Heart right ventricle (tissue), 16 donors: ENCODE data around the gene NUDT1. TPM values are rescaled to one million over a fixed set of nuclear protein-coding genes. Genes with fewer than 3 reads are reported as not detected.

Source experiments
- ATAC-seq, 8 donors: fragments of 200-7000 bp; cut with Tn5 transposase; one replicate each; pipeline ENCODE4 v1.9.1; 2020; ENCODE audit warnings: mild to moderate bottlenecking in 8 of 8, moderate library complexity in 8 of 8, moderate number of reproducible peaks in 1 of 8
- DNase-seq, 2 donors: peaks; one replicate each; pipeline ENCODE4 v3.0.0-alpha.2; 2020
- H3K27ac ChIP-seq, 10 donors: fragments of 200-600 bp; sonication (generic) in 2 of 10; one replicate each; pipeline versions ENCODE4 v1.5.0 to v1.8.0; 2020 to 2022; ENCODE audit warnings: mild to moderate bottlenecking in 3 of 10
- H3K27me3 ChIP-seq, 7 donors: fragments of 200-600 bp; one replicate each; pipeline ENCODE4 v1.8.0; 2021 to 2022; ENCODE audit warnings: mild to moderate bottlenecking in 2 of 7
- H3K36me3 ChIP-seq, 9 donors: fragments of 200-600 bp; sonication (generic) in 1 of 9; one replicate each; pipeline versions ENCODE4 v1.5.0 to v1.8.0; 2020 to 2022; ENCODE audit warnings: mild to moderate bottlenecking in 2 of 9
- H3K4me1 ChIP-seq, 9 donors: fragments of 200-600 bp; sonication (generic) in 1 of 9; one replicate each; pipeline versions ENCODE4 v1.5.0 to v1.8.0; 2020 to 2022; ENCODE audit warnings: mild to moderate bottlenecking in 4 of 9
- H3K4me3 ChIP-seq, 10 donors: fragments of 200-600 bp; sonication (generic) in 2 of 10; one replicate each; pipeline versions ENCODE4 v1.5.0 to v1.8.0; 2020 to 2022; ENCODE audit warnings: mild to moderate bottlenecking in 7 of 10, moderate library complexity in 2 of 10
- H3K9me3 ChIP-seq, 11 donors: fragments of 200-600 bp in 10 of 11; sonication (generic) in 2 of 11; one replicate each; pipeline versions ENCODE4 v1.5.0 to v1.8.0; 2013 to 2022; ENCODE audit warnings: mild to moderate bottlenecking in 2 of 11, control low read depth in 1 of 11, moderate library complexity in 1 of 11
- WGBS, 2 donors: extraction: QIAGEN DNeasy Blood & Tissue Kit; methylation state at CpG; one replicate each; pipeline ENCODE4 v1.1.7; 2013; ENCODE audit warnings: inconsistent platforms in 1 of 2; 5-methylcytosine and 5-hydroxymethylcytosine counted together
- intact Hi-C, 10 donors: fragments of 100-400 bp; cut with DNase I; formaldehyde crosslinking; loops; one replicate each; pipeline versions ENCODE4 v1.11.1 to v1.14.2; 2022
- polyA plus RNA-seq, 2 donors: library from polyadenylated mRNA; stranded (reverse); fragments of 200-250 nt; gene quantifications; one replicate each; pipeline ENCODE4 v1.2.3, GENCODE V29; 2013
- total RNA-seq, 10 donors: library from RNA; stranded (reverse); fragmentation: NEBNext Ultra II Directional in 3 of 10; extraction: Animal tissue kit (Norgen Biotek cat#: 25700) in 3 of 10; gene quantifications; one replicate each; pipeline versions ENCODE4 v1.2.1 to v1.2.4, GENCODE V29; 2021 to 2023
- TF ChIP-seq, protein P1 (sequence below), 9 donors: fragments of 200-600 bp; sonication (generic) in 2 of 9; IDR thresholded peaks; one replicate each; pipeline versions ENCODE4 v1.5.0 to v1.8.0; 2021 to 2022; ENCODE audit warnings: antibody characterized with exemption in 9 of 9, mild to moderate bottlenecking in 5 of 9, moderate library complexity in 1 of 9
- donor health status: Arrhythmogenic right ventricular cardiomyopathy.
- donor health status: ischemic (EF 13 %, LVEDD 7.1; RV severe dilation, severe dysfunction).
- donor health status: healthy with polysubstance abuse.
- donor health status: DM: no; HTN: yes; CAD: no.
- donor health status: DM: no; HTN: no; CAD: no.
- donor health status: ischemic (EF 25% LVEDD 6.9; RV normal size, moderate dysfunction).
- donor health status: ischemic (EF 25% LVEDD 5.7; RV mildly dilated, moderate dysfunction).
- donor health status: healthy.
- donor health status: DM: yes; HTN: yes; CAD: no.
- donor health status: Ischemic cardiomyopathy.
- donor health status: ischemic (EF 35%, LVEDD 5.7; RV mildly dilated, moderate dysfunction).
- donor health status: nonischemic (EF 11% LVEDD 7.7; RV severe dilation, severe dysfunction).
- donor health status: DM: yes; HTN: yes; CAD: no.
- donor health status: PGD.
- donor health status: ischemic (EF 29% LVEDD 5.4; RV normal size, mild dysfunction).
- donor health status: nonischemic (EF 23%, LVEDD 6.1; RV moderate dilation, normal function).

The NUDT1 gene
- total and polyA plus RNA-seq, 12 donors: 7.7 to 35.8 (median 12.8) TPM

DNA sequence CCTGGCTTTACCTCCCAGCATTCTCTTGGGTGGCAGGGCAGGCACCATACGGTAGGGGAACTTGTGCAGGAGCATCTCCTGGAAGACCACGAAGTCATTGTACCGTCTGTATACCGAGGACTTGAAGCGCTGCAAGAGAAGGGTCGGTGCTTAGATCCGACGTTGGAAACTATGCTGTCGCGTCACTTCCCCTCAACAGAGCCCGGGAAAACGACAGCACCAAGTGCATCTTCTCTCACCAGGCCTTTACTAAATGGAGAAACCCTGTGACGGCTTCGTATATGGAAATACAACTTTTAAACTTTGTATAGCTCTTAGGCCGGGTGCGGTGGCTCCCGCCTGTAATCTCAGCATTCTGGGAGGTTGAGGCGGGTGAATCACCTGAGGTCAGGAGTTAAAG lies 33.1 kb downstream of the NUDT1 start:
- DNase-seq (no peak), ATAC-seq (no peak)
- intact Hi-C loops: no loop called here
- H3K4me1 ChIP-seq: peaks cover 0 to 20% (median 0%) of the 10 kb centered on the region in 9 donors
- H3K36me3 ChIP-seq: peaks cover 0 to 57% (median 8%) of the 10 kb centered on the region in 9 donors
- TF ChIP-seq, protein P1, sequence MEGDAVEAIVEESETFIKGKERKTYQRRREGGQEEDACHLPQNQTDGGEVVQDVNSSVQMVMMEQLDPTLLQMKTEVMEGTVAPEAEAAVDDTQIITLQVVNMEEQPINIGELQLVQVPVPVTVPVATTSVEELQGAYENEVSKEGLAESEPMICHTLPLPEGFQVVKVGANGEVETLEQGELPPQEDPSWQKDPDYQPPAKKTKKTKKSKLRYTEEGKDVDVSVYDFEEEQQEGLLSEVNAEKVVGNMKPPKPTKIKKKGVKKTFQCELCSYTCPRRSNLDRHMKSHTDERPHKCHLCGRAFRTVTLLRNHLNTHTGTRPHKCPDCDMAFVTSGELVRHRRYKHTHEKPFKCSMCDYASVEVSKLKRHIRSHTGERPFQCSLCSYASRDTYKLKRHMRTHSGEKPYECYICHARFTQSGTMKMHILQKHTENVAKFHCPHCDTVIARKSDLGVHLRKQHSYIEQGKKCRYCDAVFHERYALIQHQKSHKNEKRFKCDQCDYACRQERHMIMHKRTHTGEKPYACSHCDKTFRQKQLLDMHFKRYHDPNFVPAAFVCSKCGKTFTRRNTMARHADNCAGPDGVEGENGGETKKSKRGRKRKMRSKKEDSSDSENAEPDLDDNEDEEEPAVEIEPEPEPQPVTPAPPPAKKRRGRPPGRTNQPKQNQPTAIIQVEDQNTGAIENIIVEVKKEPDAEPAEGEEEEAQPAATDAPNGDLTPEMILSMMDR (IDR thresholded peaks at IDR 0.05): no peak
- no peaks in the 10 kb centered on the region for H3K9me3 ChIP-seq
- 90 to 92% methylated on average over 18 of the region's 18 CpGs for WGBS, 2 donors
- H3K4me3 ChIP-seq: no peak overlapping the region
- no peak overlapping the region for H3K27ac ChIP-seq
- H3K27me3 ChIP-seq: no peaks in the 10 kb centered on the region

DNA sequence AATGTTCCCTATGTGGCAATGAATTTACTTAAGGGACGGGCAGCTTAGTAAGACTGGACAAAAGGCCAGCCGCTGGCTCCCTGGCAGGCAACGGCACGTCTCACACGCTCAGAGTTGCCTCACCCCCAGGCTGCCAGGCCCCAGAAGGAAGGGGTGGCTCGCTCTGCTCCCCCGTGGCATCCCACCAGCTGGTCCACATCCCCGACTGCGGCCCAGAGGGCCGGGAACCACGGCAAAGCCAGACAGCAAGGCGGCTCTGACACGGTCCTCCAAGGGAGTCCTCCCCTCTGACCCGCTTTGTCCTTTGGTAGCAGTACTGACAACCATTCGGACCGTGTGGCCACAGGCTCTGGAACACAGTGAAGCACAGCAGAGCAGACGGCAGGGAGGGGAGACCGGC lies 34.1 kb downstream of the NUDT1 start:
- H3K9me3 ChIP-seq: no peaks in the 10 kb centered on the region
- H3K4me3 ChIP-seq: no peak overlapping the region
- TF ChIP-seq, protein P1 (IDR thresholded peaks at IDR 0.05): no peak
- 88 to 96% methylated on average over 18 of the region's 18 CpGs for WGBS, 2 donors
- no peaks in the 10 kb centered on the region for H3K27me3 ChIP-seq
- ATAC-seq: no peak
- H3K36me3 ChIP-seq: peaks cover 0 to 48% (median 6%) of the 10 kb centered on the region in 9 donors
- H3K4me1 ChIP-seq: peaks cover 0 to 10% (median 0%) of the 10 kb centered on the region in 9 donors
- intact Hi-C loops: no loop called here
- DNase-seq: no peak
- no peak overlapping the region for H3K27ac ChIP-seq

DNA sequence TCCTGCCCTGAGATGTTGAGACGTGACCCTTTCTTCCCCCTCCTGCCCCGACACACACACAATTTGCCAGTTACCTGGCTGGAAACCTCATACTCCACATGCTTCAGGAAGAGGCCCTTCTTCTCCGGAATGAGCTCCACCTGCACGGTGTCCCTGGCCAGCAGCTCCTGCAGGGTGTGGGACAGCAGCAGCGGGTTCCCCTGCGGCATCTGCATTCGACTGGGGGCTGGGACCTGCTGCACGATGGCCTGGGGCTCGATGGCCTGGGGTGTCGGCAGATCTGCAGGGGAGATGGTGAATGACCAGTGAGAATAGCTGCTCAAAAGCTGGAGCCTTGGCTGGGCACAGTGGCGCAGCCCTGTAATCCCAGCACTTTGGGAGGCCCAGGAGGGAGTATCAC lies 36.0 kb downstream of the NUDT1 start:
- no peak for ATAC-seq
- peaks cover 0 to 36% (median 6%) of the 10 kb centered on the region in 9 donors for H3K36me3 ChIP-seq
- no peak for DNase-seq
- TF ChIP-seq, protein P1 (IDR thresholded peaks at IDR 0.05): no peak
- intact Hi-C loops: no loop called here
- peaks cover 0 to 13% (median 3%) of the 10 kb centered on the region in 9 donors for H3K4me1 ChIP-seq
- H3K9me3 ChIP-seq: no peaks in the 10 kb centered on the region
- H3K4me3 ChIP-seq: no peak overlapping the region
- 92 to 93% methylated on average over 11 of the region's 11 CpGs for WGBS, 2 donors
- H3K27me3 ChIP-seq: no peaks in the 10 kb centered on the region
- H3K27ac ChIP-seq: no peak overlapping the region

DNA sequence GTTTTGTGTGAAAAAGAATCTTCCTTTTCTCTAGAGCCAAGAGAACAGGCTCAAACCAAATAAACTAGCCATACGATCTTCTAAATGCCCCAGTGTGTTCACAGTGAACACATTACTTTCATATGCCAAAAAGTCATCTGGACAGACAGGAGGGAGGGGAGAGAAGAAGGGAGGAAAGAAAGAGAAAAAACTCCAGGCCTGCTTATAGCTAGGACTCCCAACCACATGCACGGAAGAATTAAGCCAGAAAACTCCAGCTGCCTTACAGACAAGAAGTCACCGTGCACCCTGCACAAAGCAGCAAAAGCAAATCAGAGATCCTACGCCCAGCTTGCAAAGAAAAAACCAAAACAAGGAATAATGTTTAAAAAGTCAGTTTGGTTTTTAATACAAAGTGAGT lies 37.9 kb downstream of the NUDT1 start:
- Histone ChIP-seq H3K36me3 (peaks cover 0 to 19% (median under 1%) of the 10 kb centered on the region in 9 donors), H3K27ac (no peak overlapping the region), H3K27me3 (no peaks in the 10 kb centered on the region), H3K4me3 (no peak overlapping the region), H3K9me3 (no peaks in the 10 kb centered on the region), H3K4me1 (peaks cover 0 to 13% (median 3%) of the 10 kb centered on the region in 9 donors)
- WGBS, 2 donors: 69 to 78% methylated on average over 4 of the region's 4 CpGs
- DNase-seq: no peak
- ATAC-seq: no peak
- intact Hi-C loops: no loop called here
- TF ChIP-seq, protein P1 (IDR thresholded peaks at IDR 0.05): no peak
